Measurements from ENCODE around the gene THSD7B.

GRCh38 chr2:137206069-137206468, 440.7 kb downstream of the THSD7B start:
- TF ChIP-seq, protein P1, sequence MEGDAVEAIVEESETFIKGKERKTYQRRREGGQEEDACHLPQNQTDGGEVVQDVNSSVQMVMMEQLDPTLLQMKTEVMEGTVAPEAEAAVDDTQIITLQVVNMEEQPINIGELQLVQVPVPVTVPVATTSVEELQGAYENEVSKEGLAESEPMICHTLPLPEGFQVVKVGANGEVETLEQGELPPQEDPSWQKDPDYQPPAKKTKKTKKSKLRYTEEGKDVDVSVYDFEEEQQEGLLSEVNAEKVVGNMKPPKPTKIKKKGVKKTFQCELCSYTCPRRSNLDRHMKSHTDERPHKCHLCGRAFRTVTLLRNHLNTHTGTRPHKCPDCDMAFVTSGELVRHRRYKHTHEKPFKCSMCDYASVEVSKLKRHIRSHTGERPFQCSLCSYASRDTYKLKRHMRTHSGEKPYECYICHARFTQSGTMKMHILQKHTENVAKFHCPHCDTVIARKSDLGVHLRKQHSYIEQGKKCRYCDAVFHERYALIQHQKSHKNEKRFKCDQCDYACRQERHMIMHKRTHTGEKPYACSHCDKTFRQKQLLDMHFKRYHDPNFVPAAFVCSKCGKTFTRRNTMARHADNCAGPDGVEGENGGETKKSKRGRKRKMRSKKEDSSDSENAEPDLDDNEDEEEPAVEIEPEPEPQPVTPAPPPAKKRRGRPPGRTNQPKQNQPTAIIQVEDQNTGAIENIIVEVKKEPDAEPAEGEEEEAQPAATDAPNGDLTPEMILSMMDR (IDR thresholded peaks at IDR 0.05; ENCODE audit: low read depth, low read length, poor library complexity, severe bottlenecking), result no peak
- TF ChIP-seq EZH2phosphoT487 (IDR thresholded peaks at IDR 0.05; ENCODE audit: borderline replicate concordance, low read length), result no peak

Measured in DOHH2 (cell line).